SU-DHL-6 (cell line): ENCODE results near the gene RABEP2.
"Not testable (repeated sequence)": the region's sequence is repeated elsewhere in the genome, so short reads cannot be mapped to it uniquely, and the experiment has no call there.

Experiments used
- H2AFZ ChIP-seq: fragments of 200-600 bp; sonication (generic); 2 replicates; pipeline ENCODE4 v1.6.1; 2014; ENCODE audit warnings: low read depth, mild to moderate bottlenecking, moderate library complexity, mixed read lengths, antibody characterized with exemption, low read length; ENCODE audit not compliant: severe bottlenecking
- H3F3A ChIP-seq: fragments of 200-600 bp; shearing (Covaris generic); 2 replicates; pipeline ENCODE4 v1.6.0; 2016; ENCODE audit warnings: antibody characterized with exemption, mild to moderate bottlenecking; ENCODE audit not compliant: insufficient read depth
- H3K27ac ChIP-seq: fragments of 200-600 bp; sonication (generic); 2 replicates; pipeline ENCODE4 v1.5.1; 2016; ENCODE audit warnings: low read depth, mild to moderate bottlenecking, low read length, moderate library complexity, mixed read lengths
- H3K27me3 ChIP-seq: fragments of 200-600 bp; sonication (generic), shearing (Covaris generic); 2 replicates; pipeline ENCODE4 v1.6.0; 2014; ENCODE audit warnings: mild to moderate bottlenecking, low read length
- H3K36me3 ChIP-seq: fragments of 200-600 bp; sonication (generic); 2 replicates; pipeline ENCODE4 v1.6.1; 2014; ENCODE audit warnings: mild to moderate bottlenecking, low read length, mixed read lengths
- H3K4me2 ChIP-seq: fragments of 300-600, 200-600 bp; shearing (Covaris generic), sonication (generic); 2 replicates; pipeline ENCODE4 v1.6.0; 2014; ENCODE audit warnings: low read length, low read depth, mild to moderate bottlenecking; ENCODE audit not compliant: poor library complexity, severe bottlenecking
- H3K4me3 ChIP-seq: fragments of 200-600 bp; sonication (generic); 2 replicates; pipeline ENCODE4 v1.5.1; 2014; ENCODE audit warnings: antibody characterized with exemption, low read length, mild to moderate bottlenecking, mixed read lengths; ENCODE audit not compliant: insufficient read depth, poor library complexity, severe bottlenecking
- H3K79me2 ChIP-seq: fragments of 200-600 bp; sonication (generic); 2 replicates; pipeline ENCODE4 v1.6.1; 2014; ENCODE audit warnings: mild to moderate bottlenecking, low read length, moderate library complexity; ENCODE audit not compliant: insufficient read depth
- H3K9ac ChIP-seq: fragments of 200-600 bp; sonication (generic); 2 replicates; pipeline ENCODE4 v1.7.0; 2014; ENCODE audit warnings: mild to moderate bottlenecking, low read length
- H3K9me2 ChIP-seq: fragments of 200-600 bp; sonication (generic); replicated peaks from 2 replicates; pipeline ENCODE4 v1.6.1; 2014; ENCODE audit warnings: low read length; ENCODE audit not compliant: insufficient read depth
- H3K9me3 ChIP-seq: fragments of 200-600 bp; sonication (generic); 2 replicates; pipeline ENCODE4 v1.6.1; 2014; ENCODE audit warnings: low read length, mixed read lengths; ENCODE audit not compliant: insufficient read depth
- H4K20me1 ChIP-seq: fragments of 200-600 bp; sonication (generic); 2 replicates; pipeline ENCODE4 v1.6.1; 2014; ENCODE audit warnings: low read depth, mild to moderate bottlenecking, antibody characterized with exemption, low read length, moderate library complexity, mixed read lengths
- EZH2phosphoT487 ChIP-seq: fragments of 200-600 bp; sonication (generic), shearing (Covaris generic); conservative IDR thresholded peaks from 2 replicates; pipeline ENCODE4 v1.6.1; 2018; ENCODE audit warnings: mild to moderate bottlenecking, antibody characterized with exemption, low read length, moderate library complexity, mixed read lengths
- TF ChIP-seq, protein P1 (sequence below): fragments of 200-600 bp; sonication (generic); IDR thresholded peaks from one replicate; pipeline ENCODE4 v1.5.1; 2017; ENCODE audit warnings: antibody characterized with exemption, mild to moderate bottlenecking, low read length, moderate library complexity; ENCODE audit not compliant: insufficient read depth, poor library complexity, severe bottlenecking

RABEP2 gene

DNA sequence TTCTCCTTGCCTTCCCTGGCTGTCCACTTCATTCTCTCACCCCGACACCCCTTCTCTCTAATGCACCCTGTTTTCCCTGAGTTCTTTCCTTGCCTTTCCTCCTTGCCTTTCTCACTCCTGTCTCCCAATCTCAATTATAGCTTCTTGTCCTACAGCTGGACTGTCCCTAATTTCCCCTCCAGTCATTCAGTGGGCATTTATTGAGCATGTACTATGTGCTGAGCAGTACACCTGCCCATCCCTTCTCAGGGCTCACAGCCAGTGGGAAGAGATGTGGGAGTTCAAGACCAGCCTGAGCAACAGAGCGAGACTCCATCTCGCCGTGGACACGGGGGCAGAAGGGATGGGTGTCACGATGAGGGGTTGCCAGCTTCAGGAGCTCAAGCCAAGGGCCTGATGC, 41.0 kb downstream of the RABEP2 start:
- no peak overlapping the region for H3K9ac ChIP-seq
- no peak overlapping the region for H3K4me3 ChIP-seq

DNA sequence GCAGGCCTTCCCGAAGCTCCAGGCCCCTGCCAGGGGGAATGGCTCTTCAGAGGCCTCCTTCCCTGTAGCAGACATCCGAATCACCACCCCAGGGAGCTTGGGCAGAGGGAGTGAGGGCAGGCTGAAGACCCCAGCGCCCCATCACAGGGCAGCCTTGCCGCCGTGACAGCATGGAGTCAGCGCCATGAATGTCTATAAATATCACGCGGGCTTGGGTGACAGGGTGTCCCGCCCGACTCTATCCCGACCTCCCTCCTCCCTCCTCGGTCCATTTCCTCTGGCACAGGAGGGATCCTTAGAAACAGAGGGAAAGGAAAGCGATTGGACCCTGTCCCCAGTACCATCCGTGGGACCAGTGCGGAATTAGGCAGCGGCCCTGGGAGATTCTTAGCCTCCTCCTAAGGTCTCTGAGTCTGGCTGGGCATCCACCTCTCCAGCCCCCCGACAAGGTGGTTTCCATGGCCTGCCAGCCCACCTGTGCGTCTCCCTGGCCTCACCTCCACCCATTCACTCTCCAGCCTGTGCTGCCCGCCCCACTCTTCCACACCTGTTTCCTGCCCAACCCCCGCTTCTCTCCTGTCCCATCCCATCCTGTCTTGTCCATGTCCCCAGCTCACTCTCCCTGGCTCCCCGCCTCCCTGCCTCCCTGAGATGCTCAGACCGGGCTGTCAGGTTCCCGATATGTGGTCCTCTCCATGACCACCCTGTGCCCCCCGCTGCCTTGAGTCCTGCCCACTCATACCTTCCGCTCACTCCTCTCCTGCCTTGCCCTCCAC, 41.6 kb downstream of the RABEP2 start:
- no peak overlapping the region for H2AFZ ChIP-seq
- no peak overlapping the region for H3K4me2 ChIP-seq
- no peak overlapping the region for H3K9ac ChIP-seq

More for the DNA sequence above, 41.0 kb downstream of the RABEP2 start:
- Histone ChIP-seq H3K9me2 (no peaks in the 10 kb centered on the region), H2AFZ (no peak overlapping the region), H3K9me3 (peaks cover 4% of the 10 kb centered on the region; the same call in 1 of the 2 replicates), H3K4me2 (no peak overlapping the region), H4K20me1 (no peaks in the 10 kb centered on the region), H3K79me2 (peaks cover 2% of the 10 kb centered on the region; the same call in 1 of the 2 replicates), H3K27ac (no peak overlapping the region), H3F3A (no peaks in the 10 kb centered on the region), H3K36me3 (no peaks in the 10 kb centered on the region), H3K27me3 (no peaks in the 10 kb centered on the region)
- TF ChIP-seq, protein P1, sequence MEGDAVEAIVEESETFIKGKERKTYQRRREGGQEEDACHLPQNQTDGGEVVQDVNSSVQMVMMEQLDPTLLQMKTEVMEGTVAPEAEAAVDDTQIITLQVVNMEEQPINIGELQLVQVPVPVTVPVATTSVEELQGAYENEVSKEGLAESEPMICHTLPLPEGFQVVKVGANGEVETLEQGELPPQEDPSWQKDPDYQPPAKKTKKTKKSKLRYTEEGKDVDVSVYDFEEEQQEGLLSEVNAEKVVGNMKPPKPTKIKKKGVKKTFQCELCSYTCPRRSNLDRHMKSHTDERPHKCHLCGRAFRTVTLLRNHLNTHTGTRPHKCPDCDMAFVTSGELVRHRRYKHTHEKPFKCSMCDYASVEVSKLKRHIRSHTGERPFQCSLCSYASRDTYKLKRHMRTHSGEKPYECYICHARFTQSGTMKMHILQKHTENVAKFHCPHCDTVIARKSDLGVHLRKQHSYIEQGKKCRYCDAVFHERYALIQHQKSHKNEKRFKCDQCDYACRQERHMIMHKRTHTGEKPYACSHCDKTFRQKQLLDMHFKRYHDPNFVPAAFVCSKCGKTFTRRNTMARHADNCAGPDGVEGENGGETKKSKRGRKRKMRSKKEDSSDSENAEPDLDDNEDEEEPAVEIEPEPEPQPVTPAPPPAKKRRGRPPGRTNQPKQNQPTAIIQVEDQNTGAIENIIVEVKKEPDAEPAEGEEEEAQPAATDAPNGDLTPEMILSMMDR = no peak
- TF ChIP-seq EZH2phosphoT487 = no peak

DNA sequence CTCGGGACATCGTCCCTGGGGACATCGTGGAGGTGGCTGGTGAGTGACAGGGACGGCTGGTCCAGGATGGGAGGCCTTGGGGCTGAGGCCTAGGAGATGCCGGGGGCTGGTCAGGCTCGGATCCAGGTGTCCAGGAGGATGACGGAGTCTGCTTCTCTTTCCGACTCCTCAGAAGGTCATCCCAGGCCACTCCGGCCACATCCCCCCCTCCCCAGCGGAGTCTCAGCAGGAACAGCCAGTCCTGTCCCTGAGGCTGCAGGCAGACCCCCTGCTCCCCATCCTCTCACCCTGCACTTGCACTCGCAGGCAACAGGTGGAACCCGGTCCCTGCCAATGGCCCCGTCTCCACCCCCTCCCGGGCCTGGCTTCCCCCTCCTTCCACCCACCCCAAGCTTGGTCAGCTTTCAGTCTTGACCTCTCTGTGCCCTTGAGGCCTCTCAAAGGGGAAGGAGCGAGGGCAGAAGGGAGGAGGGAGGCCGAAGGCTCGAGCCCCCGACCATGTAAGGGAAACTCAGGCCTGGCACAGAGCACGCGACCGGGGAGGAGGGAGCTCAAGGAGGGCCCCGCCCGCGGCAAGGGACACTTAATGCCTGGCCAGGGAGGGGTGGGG, 42.4 kb downstream of the RABEP2 start:
- Histone ChIP-seq H3K9me2 (no peaks in the 10 kb centered on the region), H2AFZ (no peak overlapping the region), H3F3A (no peaks in the 10 kb centered on the region)

More for the DNA sequence above, 41.6 kb downstream of the RABEP2 start:
- TF ChIP-seq, protein P1 = no peak
- no peak for TF ChIP-seq EZH2phosphoT487
- no peaks in the 10 kb centered on the region for H3K27me3 ChIP-seq
- peaks cover 4% of the 10 kb centered on the region; the same call in 1 of the 2 replicates for H3K9me3 ChIP-seq
- no peaks in the 10 kb centered on the region for H3F3A ChIP-seq
- no peaks in the 10 kb centered on the region for H3K36me3 ChIP-seq
- H3K79me2 ChIP-seq = peaks cover 4% of the 10 kb centered on the region; the same call in 1 of the 2 replicates
- no peaks in the 10 kb centered on the region for H4K20me1 ChIP-seq
- H3K27ac ChIP-seq = no peak overlapping the region
- no peak overlapping the region for H3K4me3 ChIP-seq
- no peaks in the 10 kb centered on the region for H3K9me2 ChIP-seq

DNA sequence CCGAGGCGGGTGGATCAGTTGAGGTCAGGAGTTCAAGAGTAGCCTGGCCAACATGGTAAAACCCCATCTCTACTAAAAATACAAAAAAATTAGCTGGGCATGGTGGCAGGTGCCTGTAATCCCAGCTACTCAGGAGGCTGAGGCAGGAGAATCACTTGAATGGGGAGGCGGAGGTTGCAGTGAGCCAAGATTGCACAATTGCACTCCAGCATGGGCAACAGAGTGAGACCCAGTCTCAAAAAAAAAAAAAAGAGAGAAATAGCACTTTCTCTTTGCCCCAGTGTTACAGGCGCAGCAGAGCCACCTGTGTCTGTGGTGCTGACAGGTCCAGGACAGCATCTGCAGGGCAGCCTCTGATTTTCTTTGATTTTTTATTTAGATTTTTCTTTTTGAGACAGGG, 43.5 kb downstream of the RABEP2 start:
- H2AFZ ChIP-seq, H4K20me1 ChIP-seq, H3K27me3 ChIP-seq, H3K27ac ChIP-seq, H3K79me2 ChIP-seq, H3K9me3 ChIP-seq, H3K36me3 ChIP-seq, H3F3A ChIP-seq, H3K9me2 ChIP-seq, H3K4me2 ChIP-seq, H3K4me3 ChIP-seq, H3K9ac ChIP-seq: not testable (repeated sequence)

More for the DNA sequence above, 42.4 kb downstream of the RABEP2 start:
- Histone ChIP-seq H3K4me3 (no peak overlapping the region), H3K9me3 (peaks cover 4% of the 10 kb centered on the region; the same call in 1 of the 2 replicates), H4K20me1 (no peaks in the 10 kb centered on the region), H3K27me3 (no peaks in the 10 kb centered on the region), H3K36me3 (no peaks in the 10 kb centered on the region), H3K4me2 (no peak overlapping the region), H3K79me2 (peaks cover 4% of the 10 kb centered on the region; the same call in 1 of the 2 replicates), H3K9ac (no peak overlapping the region), H3K27ac (no peak overlapping the region)
- TF ChIP-seq, protein P1 = no peak
- no peak for TF ChIP-seq EZH2phosphoT487
